ENCODE results near the gene NDRG3.
A peak's percentile ranks its signal among the peaks of the same experiment; 100 is the strongest.

NDRG3 gene

DNA sequence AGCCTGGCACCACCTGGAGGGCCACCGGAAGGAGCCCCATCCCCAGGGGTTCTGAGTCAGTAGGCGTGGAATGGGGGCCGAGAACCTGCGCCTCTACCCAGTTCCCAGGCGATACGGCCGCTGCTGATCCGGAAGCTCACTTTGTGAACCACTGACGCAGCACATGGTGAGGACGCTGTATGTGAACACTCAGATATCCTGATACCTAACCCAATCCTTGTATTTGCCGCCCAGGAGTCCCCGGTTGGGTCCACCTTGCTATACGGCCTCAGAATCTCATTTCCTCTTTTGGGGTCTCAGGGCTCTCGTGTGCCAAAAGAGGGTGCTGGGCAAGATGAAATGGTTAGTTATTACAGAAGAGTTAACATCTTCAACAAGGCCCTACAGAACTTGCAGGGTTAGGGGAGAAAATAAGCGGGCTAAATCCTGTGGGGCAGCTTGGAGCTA, 140.9 kb downstream of the NDRG3 start:
- peak; percentile 68 to 73 for DNase-seq
